ENCODE data around the gene RNU6-9. TPM values are rescaled to one million over a fixed set of nuclear protein-coding genes. Genes with fewer than 3 reads are reported as not detected.

Gene RNU6-9
- not detected for total RNA-seq

DNA sequence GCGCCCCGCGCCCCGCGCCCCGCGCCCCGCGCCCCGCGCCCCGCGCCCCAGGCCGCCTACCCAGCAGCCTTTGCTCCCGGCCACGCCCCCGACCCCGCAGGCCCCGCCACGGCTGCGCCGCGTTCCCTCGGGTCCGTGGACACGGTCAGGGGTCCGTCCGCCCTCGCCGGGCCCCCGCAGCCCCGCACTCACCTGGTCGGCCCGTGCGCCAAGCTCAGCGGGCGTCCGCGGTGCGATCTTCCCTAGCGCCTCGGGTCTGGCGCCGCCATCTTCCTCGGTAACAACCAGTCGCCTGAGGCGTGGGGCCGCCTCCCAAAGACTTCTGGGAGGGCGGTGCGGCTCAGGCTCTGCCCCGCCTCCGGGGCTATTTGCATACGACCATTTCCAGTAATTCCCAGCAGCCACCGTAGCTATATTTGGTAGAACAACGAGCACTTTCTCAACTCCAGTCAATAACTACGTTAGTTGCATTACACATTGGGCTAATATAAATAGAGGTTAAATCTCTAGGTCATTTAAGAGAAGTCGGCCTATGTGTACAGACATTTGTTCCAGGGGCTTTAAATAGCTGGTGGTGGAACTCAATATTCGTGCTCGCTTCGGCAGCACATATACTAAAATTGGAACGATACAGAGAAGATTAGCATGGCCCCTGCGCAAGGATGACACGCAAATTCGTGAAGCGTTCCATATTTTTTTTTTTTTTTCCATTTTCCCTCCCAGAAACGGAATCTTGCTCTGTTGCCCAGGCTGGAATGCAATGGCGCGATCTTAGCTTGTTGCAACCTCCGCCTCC is at the start of gene RNU6-9, which contains the start of gene MED16:
RNU6-9 (plus strand) TSS at position 591 of the 796 bp plus-strand sequence.
MED16 (minus strand) TSS at position 294 of the 796 bp plus-strand sequence. CDS start 2,056 bp downstream, outside the sequence.

DNA sequence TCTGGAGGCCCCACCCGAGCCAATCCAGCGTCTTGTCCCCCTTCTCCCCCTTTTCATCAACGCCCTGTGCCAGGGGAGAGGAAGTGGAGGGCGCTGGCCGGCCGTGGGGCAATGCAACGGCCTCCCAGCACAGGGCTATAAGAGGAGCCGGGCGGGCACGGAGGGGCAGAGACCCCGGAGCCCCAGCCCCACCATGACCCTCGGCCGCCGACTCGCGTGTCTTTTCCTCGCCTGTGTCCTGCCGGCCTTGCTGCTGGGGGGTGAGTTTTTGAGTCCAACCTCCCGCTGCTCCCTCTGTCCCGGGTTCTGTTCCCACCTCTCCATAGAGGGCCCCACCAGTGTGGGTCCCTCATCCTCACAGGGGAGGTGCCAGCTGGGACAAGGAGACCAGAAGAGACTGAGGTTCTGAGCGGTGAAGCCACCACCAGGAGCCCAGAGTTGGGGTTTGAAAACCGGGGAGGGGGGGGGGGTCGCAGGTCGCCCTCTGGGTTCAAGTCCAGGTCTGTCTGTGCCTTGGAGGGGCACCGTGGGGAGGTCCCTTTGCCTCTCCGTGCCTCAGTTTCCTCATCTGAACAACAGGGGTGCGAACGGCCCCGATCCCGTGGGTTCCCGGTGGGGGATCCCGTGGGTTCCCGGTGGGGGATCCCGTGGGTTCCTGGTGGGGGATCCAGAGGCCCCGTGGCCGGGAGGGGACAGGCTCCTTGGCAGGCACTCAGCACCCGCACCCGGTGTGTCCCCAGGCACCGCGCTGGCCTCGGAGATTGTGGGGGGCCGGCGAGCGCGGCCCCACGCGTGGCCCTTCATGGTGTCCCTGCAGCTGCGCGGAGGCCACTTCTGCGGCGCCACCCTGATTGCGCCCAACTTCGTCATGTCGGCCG is 40.9 kb upstream of the RNU6-9 start, which contains the start of gene ELANE:
ELANE (plus strand) TSS at position 168 of the 878 bp plus-strand sequence; CDS start at position 194, 26 bp downstream.

DNA sequence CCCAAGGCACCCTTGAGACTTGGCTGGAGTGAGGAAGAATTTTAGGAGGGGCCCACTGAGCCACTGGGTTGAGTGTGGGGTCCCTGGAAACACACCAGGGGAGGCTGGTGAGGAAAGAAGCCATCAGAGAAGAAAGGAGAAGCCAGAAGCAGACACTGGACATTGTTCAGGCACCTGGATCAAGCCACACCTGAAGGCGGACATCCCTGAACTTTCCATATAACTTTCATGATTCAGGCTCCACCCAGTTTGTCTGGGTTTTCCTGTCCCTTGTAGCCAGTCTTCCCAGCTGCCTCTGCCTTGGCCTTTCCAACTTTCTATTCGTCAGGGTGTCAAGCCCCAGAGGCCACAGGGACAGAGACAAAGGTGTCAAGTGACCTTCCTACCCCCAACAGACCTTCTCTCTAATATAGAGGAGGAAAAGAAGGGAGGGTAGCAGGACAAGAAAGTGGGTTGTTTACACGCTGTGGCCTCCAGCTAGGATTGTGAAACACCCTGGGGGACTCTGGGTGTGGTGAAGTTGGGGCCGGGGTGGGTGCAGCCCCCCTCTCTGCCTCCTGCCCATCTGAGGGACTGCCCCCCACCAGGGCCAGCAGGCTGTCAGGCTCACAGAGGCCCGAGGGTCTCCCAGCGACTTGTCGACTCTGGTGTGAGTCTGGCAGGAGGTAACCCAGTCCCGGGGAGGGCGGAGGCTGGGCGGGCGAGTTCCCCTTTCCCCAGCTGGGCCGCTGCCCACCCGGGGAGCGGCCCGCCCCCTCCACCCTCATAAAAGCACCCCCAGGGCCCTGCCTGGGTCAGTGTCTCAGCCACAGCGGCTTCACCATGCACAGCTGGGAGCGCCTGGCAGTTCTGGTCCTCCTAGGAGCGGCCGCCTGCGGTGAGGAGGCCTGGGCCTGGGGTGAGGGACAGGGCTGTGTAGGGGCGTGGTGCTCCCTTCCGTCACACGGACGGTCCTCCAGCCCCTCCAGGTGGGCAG is 34.1 kb upstream of the RNU6-9 start, which contains the start of gene CFD:
CFD (plus strand) TSS at position 797 of the 976 bp plus-strand sequence; CDS start at position 823, 26 bp downstream.

DNA sequence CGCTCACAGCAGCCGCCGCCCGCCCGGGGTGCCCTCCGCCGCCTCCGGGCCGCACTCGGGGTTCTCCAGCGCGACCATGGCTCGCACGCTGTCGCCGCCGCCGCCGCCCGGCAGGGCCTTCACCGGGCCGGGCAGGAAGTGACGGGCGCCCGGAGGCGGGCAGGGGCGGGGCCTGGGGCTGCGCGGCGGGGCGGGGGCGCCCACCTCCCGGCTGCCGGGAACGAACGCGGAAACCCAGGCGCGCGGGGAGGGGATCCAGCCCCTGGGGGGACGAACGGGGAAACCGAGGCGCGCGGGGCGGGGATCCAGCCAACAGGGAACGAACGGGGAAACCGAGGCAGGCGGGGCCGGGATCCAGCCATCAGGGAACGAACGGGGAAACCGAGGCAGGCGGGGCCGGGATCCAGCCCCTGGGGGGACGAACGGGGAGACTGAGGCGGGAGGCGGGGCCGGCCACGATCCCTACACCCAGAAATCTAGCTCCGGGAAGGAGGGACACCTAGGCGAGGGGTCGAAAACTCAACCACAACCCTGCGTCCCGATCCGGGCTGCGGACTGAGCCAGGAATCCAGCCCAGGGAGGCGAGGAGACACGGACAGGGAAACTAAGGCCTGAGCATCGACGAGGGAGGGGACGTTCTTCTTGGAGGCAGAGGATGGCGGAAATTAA is 19.9 kb downstream of the RNU6-9 start, which contains the start of gene R3HDM4:
R3HDM4 (minus strand) TSS at position 140 of the 669 bp plus-strand sequence; CDS start at position 78, 62 bp downstream.

DNA sequence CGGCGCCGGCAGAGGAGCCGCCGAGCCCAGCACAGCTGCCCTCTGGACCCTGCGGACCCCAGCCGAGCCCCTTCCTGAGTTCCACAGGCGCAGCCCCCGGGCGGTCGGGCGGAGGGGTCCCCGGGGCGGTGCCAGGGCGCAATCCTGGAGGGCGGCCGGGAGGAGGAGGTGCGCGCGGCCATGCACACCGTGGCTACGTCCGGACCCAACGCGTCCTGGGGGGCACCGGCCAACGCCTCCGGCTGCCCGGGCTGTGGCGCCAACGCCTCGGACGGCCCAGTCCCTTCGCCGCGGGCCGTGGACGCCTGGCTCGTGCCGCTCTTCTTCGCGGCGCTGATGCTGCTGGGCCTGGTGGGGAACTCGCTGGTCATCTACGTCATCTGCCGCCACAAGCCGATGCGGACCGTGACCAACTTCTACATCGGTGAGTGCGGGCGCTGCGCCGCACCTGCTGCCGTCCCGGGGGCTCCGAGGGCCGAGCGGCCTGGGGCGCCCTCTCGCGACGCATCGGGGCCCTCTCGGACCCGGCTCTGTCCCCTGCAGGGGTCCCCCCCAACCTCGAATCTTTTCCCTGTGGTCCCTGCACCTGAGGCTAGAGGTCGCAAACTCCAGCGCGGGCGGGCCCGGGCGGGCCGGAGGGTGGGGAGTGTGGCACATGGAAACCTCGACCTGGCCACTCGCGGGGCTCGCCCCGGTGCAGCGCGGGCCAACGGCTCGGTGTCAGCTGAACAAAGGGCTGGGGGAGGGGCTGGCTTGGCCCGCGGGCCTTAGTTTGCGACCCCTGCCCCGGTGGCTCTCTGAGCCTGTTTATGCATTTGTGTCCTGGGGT is 24.3 kb downstream of the RNU6-9 start, which contains the start of gene KISS1R:
KISS1R (plus strand) TSS at position 11 of the 829 bp plus-strand sequence; CDS start at position 181, 170 bp downstream.

DNA sequence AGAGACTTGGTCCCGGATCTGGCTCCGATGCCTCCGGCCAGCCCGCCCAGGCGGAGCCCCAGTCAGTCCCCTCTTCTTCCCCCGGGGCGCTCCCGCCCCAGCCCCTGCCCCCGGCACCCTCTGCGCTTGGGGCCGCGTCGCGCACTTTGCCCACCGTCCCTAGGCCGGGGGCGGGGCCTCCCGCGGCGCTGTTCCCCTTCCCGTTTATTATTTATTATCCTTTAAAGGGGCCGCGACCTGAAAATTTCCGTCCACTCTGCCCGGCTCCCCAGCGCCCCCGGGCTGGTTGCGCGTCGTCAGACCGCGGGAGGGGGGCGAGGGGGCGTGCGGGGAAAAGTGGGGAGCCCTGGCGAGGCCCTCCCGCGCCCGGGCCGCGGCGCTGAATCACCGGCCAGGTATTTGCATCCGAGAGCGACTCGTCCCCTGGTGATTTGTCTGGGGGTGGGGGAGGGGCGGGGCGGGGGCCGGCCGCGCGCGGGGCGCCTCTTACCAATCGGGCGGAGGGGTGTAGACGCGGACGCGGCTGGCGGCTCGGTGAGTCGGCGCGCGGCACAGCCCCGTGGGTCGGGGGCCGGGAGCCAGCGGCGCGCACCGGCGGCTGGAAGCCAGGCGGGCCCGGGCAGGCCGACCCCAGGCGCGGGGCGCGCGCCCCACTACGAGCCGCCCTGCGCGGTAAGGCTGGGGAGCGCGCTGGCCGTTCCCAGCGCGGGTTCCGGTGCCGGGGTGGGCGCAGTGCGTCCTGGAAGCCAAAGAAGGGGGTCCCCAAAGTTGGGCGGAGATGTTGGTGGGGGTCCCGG is 32.4 kb downstream of the RNU6-9 start, which contains the start of gene ARID3A:
ARID3A (plus strand) TSS at position 510 of the 797 bp plus-strand sequence. CDS start 3,494 bp downstream, outside the sequence.

Other genes starting within 250 kb of the RNU6-9 start
- gene RNF126, start 230.3 kb upstream of the RNU6-9 start, total RNA-seq = 10 to 100 TPM; 76.1 to 78.9 TPM
- gene FSTL3, start 217.1 kb upstream of the RNU6-9 start, total RNA-seq = 1 to 10 TPM; 3.6 to 3.9 TPM
- not detected for gene PRSS57, start 198.0 kb upstream of the RNU6-9 start, total RNA-seq
- not detected for gene PALM, start 184.5 kb upstream of the RNU6-9 start, total RNA-seq
- gene MISP, start 142.4 kb upstream of the RNU6-9 start, total RNA-seq = not detected
- 100 to 1,000 TPM; 385 to 395 TPM for gene PTBP1, start 96.0 kb upstream of the RNU6-9 start, total RNA-seq
- gene PLPPR3, start 71.5 kb upstream of the RNU6-9 start, total RNA-seq = not detected
- not detected for gene AZU1, start 65.6 kb upstream of the RNU6-9 start, total RNA-seq
- gene PRTN3, start 52.5 kb upstream of the RNU6-9 start, total RNA-seq = not detected
- not detected for gene ELANE, start 41.2 kb upstream of the RNU6-9 start, total RNA-seq
- gene CFD, start 33.8 kb upstream of the RNU6-9 start, total RNA-seq = 1 to 10 TPM; 3.4 to 3.6 TPM
- gene MED16, start 297 bp upstream of the RNU6-9 start, total RNA-seq = 10 to 100 TPM; 60.6 to 64.3 TPM
- 100 to 1,000 TPM; 122 to 128 TPM for gene R3HDM4, start 19.7 kb downstream of the RNU6-9 start, total RNA-seq
- 1 to 10 TPM; 2.5 to 3.1 TPM for gene KISS1R, start 23.8 kb downstream of the RNU6-9 start, total RNA-seq
- 10 to 100 TPM; 30.3 to 30.7 TPM for gene ARID3A, start 32.6 kb downstream of the RNU6-9 start, total RNA-seq
- gene WDR18, start 90.9 kb downstream of the RNU6-9 start, total RNA-seq = 10 to 100 TPM; 47.6 to 48.1 TPM
- under 1 TPM in 1 of 2 experiments, not detected in 1; 0.14 TPM for gene GRIN3B, start 106.9 kb downstream of the RNU6-9 start, total RNA-seq
- 100 to 1,000 TPM; 174 to 176 TPM for gene TMEM259, start 127.6 kb downstream of the RNU6-9 start, total RNA-seq
- gene RNU6-2, start 128.0 kb downstream of the RNU6-9 start, total RNA-seq = not detected
- gene CNN2, start 133.1 kb downstream of the RNU6-9 start, total RNA-seq = 100 to 1,000 TPM; 504 to 515 TPM
- gene ABCA7, start 146.6 kb downstream of the RNU6-9 start, total RNA-seq = 100 to 1,000 TPM; 100 to 105 TPM
- 100 to 1,000 TPM; 537 to 556 TPM for gene ARHGAP45, start 173.7 kb downstream of the RNU6-9 start, total RNA-seq
- 100 to 1,000 TPM; 115 to 121 TPM for gene POLR2E, start 201.9 kb downstream of the RNU6-9 start, total RNA-seq
- 100 to 1,000 TPM; 163 to 168 TPM for gene GPX4, start 210.5 kb downstream of the RNU6-9 start, total RNA-seq

Data from activated naive CD4-positive, alpha-beta T cell treated with anti-CD3 and anti-CD28 coated beads, Interleukin-2, amount 10 ng/mL, durations not matched to agents 5 hours and 36 hours (primary cell).